Activated naive CD8-positive, alpha-beta T cell treated with anti-CD3 and anti-CD28 coated beads, Interleukin-2, amount 10 ng/mL, durations not matched to agents 7 days and 5 days (primary cell): ENCODE data around the gene XPO4. TPM values are rescaled to one million over a fixed set of nuclear protein-coding genes. Genes with fewer than 3 reads are reported as not detected.
"Not testable (repeated sequence)": the region's sequence is repeated elsewhere in the genome, so short reads cannot be mapped to it uniquely, and the experiment has no call there.

Experiments used
- ATAC-seq: fragments of 150-1000 bp; cut with Tn5 transposase; one replicate; pipeline ENCODE4 v1.10.0; 2021; ENCODE audit warnings: low read depth, moderate library complexity
- POLR2A ChIA-PET: fragments of 350-600 bp; sonication (Branson Sonifier 250); formaldehyde crosslinking; loops from one replicate; lab custom pipeline; 2021; ENCODE audit warnings: antibody characterized with exemption; lab: Charles Lee
- DNase-seq: peaks from one replicate; pipeline ENCODE4 v3.0.0; 2021
- H3K27ac Mint-ChIP-seq: one replicate; pipeline ENCODE4 v1.8.0; 2022; ENCODE audit warnings: mild to moderate bottlenecking, mixed read lengths
- H3K27me3 Mint-ChIP-seq: one replicate; pipeline ENCODE4 v1.8.0; 2022; ENCODE audit warnings: mild to moderate bottlenecking, moderate library complexity, mixed read lengths
- H3K36me3 Mint-ChIP-seq: one replicate; pipeline ENCODE4 v1.8.0; 2021; ENCODE audit warnings: mild to moderate bottlenecking, mixed read lengths
- H3K4me1 Mint-ChIP-seq: one replicate; pipeline ENCODE4 v1.8.0; 2021; ENCODE audit warnings: mixed read lengths
- H3K4me3 Mint-ChIP-seq: one replicate; pipeline ENCODE4 v1.8.0; 2022; ENCODE audit warnings: mild to moderate bottlenecking, moderate library complexity, mixed read lengths
- H3K9me3 Mint-ChIP-seq: one replicate; pipeline ENCODE4 v1.8.0; 2021; ENCODE audit warnings: mixed read lengths
- total RNA-seq, 2 experiments: library from RNA; stranded (reverse); gene quantifications; one replicate each; pipeline ENCODE4 v1.2.3, GENCODE V29; 2021

XPO4 gene
- total RNA-seq, 2 experiments from 2014 or later: 18.9 to 20.9 TPM

DNA sequence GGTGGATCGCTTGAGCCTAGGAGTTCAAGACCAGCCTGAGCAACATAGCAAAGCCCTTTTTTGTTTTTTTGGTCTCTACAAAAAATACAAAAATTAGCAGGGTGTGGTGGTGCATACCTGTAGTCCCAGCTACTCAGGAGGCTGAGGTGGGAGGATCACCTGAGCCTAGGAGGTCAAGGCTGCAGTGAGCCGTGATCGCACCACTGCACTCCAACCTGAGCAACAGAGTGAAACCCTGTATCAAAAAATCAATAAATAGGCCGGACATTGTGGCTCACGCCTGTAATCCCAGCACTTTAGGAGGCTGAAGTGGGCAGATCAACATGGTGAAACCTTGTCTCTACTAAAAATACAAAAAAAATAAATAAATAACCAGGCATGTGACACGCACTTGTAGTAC is 13.1 kb upstream of the XPO4 start:
- POLR2A ChIA-PET, H3K4me1 Mint-ChIP-seq, H3K4me3 Mint-ChIP-seq, H3K9me3 Mint-ChIP-seq, ATAC-seq, H3K36me3 Mint-ChIP-seq, H3K27me3 Mint-ChIP-seq, DNase-seq, H3K27ac Mint-ChIP-seq: not testable (repeated sequence)

GRCh38 chr13:20911037-20911436 is 8.5 kb upstream of the XPO4 start:
- H3K9me3 Mint-ChIP-seq: peaks cover 4% of the 10 kb centered on the region
- no peak overlapping the region for H3K4me3 Mint-ChIP-seq
- no peak for ATAC-seq
- POLR2A ChIA-PET: no interaction called here
- no peak for DNase-seq
- H3K27ac Mint-ChIP-seq: no peak overlapping the region
- H3K4me1 Mint-ChIP-seq: no peaks in the 10 kb centered on the region
- H3K36me3 Mint-ChIP-seq: no peaks in the 10 kb centered on the region
- peaks cover 6% of the 10 kb centered on the region for H3K27me3 Mint-ChIP-seq

GRCh38 chr13:20908714-20909497 is 6.4 kb upstream of the XPO4 start:
- Mint-ChIP-seq H3K27ac (no peak overlapping the region), H3K36me3 (no peaks in the 10 kb centered on the region), H3K9me3 (peaks cover 4% of the 10 kb centered on the region), H3K4me3 (no peak overlapping the region), H3K4me1 (no peaks in the 10 kb centered on the region), H3K27me3 (peaks cover 4% of the 10 kb centered on the region)
- POLR2A ChIA-PET: no interaction called here
- DNase-seq (no peak), ATAC-seq (no peak)

DNA sequence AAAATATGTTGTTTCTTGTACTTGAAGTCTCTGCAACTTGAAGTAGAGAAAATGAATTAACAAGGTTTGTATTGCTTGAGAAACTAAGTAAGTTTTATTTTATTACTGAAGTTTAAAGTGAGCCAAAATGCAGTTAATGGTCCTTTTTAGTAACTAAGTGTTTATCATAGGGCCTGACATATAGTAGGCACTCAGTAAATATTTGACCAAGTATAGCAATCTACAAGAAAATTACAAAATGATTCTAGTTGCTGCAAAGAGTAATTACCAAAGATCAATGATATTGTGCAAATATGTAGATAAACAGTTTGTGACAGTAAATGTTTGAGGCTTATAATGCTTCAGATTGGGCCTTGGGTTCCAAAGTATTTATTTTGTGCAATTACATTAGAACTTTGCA is 2.4 kb upstream of the XPO4 start:
- Mint-ChIP-seq H3K36me3 (peaks cover 3% of the 10 kb centered on the region), H3K27ac (no peak overlapping the region), H3K4me3 (no peak overlapping the region), H3K9me3 (no peaks in the 10 kb centered on the region), H3K27me3 (peaks cover 2% of the 10 kb centered on the region), H3K4me1 (peaks cover 15% of the 10 kb centered on the region)
- ATAC-seq: no peak
- no peak for DNase-seq
- POLR2A ChIA-PET: interaction anchor here (0.7 kb wide), 2 partner anchors 24 to 339 kb away, joined by 3 read pairs; no protein-coding TSS in a partner anchor

DNA sequence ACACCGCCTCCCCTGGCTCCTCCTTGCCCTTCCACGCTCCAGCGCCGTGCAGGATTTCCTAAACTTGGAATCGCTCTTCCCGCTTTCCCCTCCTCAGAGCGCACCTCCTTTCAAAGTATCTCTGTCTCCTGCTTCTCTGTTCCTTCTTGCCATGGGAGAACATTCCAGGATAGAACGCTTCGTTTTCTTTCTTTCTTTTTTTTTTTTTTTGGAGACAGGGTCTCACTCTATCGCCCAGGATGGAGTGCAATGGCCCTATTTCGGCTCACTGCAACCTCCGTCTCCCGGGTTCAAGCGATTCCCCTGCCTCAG is 574 bp upstream of the XPO4 start:
- POLR2A ChIA-PET: interaction anchor here (0.6 to 3.7 kb wide), 8 partner anchors 9 to 168 kb away, joined by 3 to 21 read pairs (median 5); partner anchors contain the start of gene EEF1AKMT1

GRCh38 chr13:20901668-20902437 is 693 bp downstream of the XPO4 start:
- DNase-seq: no peak
- peaks cover 17% of the 10 kb centered on the region for H3K4me1 Mint-ChIP-seq
- H3K4me3 Mint-ChIP-seq: peak overlapping the region; percentile 92
- no peaks in the 10 kb centered on the region for H3K27me3 Mint-ChIP-seq
- no peaks in the 10 kb centered on the region for H3K9me3 Mint-ChIP-seq
- ATAC-seq: peak; percentile 27
- H3K36me3 Mint-ChIP-seq: peaks cover 13% of the 10 kb centered on the region
- POLR2A ChIA-PET: interaction anchor here (1.2 to 3.7 kb wide), 8 partner anchors 8 to 130 kb away, joined by 3 to 21 read pairs (median 5); partner anchors contain the start of gene EEF1AKMT1
- peak overlapping the region; percentile 92 for H3K27ac Mint-ChIP-seq

More for the DNA sequence above, 574 bp upstream of the XPO4 start:
- DNase-seq (no peak), ATAC-seq (no peak)
- peaks cover 11% of the 10 kb centered on the region for H3K36me3 Mint-ChIP-seq
- peaks cover 17% of the 10 kb centered on the region for H3K4me1 Mint-ChIP-seq
- peaks cover 2% of the 10 kb centered on the region for H3K27me3 Mint-ChIP-seq
- H3K4me3 Mint-ChIP-seq: peak overlapping the region; percentile 96
- H3K27ac Mint-ChIP-seq: peak overlapping the region; percentile 98
- H3K9me3 Mint-ChIP-seq: no peaks in the 10 kb centered on the region

DNA sequence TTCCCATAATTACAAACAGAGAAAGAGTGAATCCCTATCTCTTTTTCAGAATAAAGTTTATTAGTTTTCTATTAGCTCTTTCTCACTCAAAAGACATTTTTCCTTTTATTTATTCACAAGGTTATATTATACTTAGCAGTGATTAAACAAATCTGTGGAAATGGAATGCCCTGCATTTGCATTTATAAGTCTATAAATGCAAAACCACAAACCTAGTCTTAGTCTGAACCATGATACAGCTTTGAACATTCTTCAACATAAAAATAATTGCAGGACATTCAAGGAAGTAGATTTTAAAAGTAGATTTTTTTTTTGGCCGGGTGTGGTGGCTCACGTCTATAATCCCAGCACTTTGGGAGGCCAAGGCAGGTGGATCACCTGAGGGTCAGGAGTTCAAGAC is 8.3 kb downstream of the XPO4 start:
- no peaks in the 10 kb centered on the region for H3K27me3 Mint-ChIP-seq
- H3K9me3 Mint-ChIP-seq: no peaks in the 10 kb centered on the region
- H3K4me3 Mint-ChIP-seq: no peak overlapping the region
- DNase-seq (no peak), ATAC-seq (no peak)
- POLR2A ChIA-PET: interaction anchor here (1.0 kb wide), 1 partner anchor 8 kb away, joined by 5 read pairs; the partner anchor contains the start of gene XPO4
- H3K27ac Mint-ChIP-seq: no peak overlapping the region
- H3K4me1 Mint-ChIP-seq: peaks cover 14% of the 10 kb centered on the region
- H3K36me3 Mint-ChIP-seq: peaks cover 9% of the 10 kb centered on the region

DNA sequence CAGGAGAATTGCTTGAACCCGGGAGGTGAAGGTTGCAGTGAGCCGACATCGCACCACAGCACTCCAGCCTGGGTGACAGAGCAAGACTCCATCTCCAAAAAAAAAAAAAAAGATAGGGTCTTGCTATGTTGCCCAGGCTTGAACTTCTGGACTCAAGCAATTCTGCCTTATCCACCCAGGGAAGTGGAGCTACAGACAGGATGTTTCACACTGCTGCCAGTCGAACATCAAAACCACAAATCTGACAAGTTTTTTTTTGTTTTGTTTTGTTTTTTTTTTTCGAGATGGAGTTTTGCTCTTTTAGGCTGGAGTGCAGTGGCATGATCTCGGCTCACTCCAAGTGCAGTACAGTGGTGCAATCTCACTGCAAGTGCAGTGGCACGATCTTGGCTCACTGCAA is 10.8 kb downstream of the XPO4 start:
- ATAC-seq (peak; percentile 73), DNase-seq (no peak)
- Mint-ChIP-seq H3K9me3 (no peaks in the 10 kb centered on the region), H3K27ac (peak overlapping the region; percentile 81), H3K4me3 (no peak overlapping the region), H3K4me1 (peaks cover 14% of the 10 kb centered on the region), H3K27me3 (no peaks in the 10 kb centered on the region), H3K36me3 (peaks cover 13% of the 10 kb centered on the region)
- POLR2A ChIA-PET: interaction anchor here (0.7 to 2.0 kb wide), 3 partner anchors 9 to 775 kb away, joined by 3 to 21 read pairs (median 4); partner anchors contain the start of gene XPO4

DNA sequence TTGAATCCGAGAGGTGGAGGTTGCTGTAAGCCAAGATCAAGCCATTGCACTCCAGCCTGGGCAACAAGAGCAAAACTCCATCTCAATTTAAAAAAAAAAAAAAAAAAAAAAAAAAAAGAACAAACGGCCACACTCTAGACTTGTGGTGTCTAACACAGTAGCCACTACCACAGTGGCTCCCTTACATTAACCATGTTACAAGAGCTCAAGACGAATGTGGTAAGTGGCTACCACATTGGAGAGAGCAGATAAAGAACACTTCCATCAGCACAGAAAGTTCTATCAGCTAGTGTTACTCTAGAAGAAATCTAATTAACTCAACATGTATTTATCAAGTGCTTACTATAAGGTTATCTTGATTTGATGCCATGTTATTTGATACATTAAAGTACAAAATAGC is 11.5 kb downstream of the XPO4 start:
- Mint-ChIP-seq H3K4me3 (no peak overlapping the region), H3K27ac (no peak overlapping the region), H3K36me3 (peaks cover 15% of the 10 kb centered on the region), H3K27me3 (no peaks in the 10 kb centered on the region), H3K9me3 (no peaks in the 10 kb centered on the region), H3K4me1 (peaks cover 15% of the 10 kb centered on the region)
- POLR2A ChIA-PET: interaction anchor here (0.7 to 2.0 kb wide), 3 partner anchors 8 to 57 kb away, joined by 3 to 21 read pairs (median 3); partner anchors contain the start of gene XPO4
- DNase-seq (no peak), ATAC-seq (no peak)

GRCh38 chr13:20890540-20890939 is 12.0 kb downstream of the XPO4 start:
- POLR2A ChIA-PET: interaction anchor here (0.7 to 2.0 kb wide), 2 partner anchors 11 to 57 kb away, joined by 3 to 21 read pairs; partner anchors contain the start of gene XPO4
- not testable (repeated sequence) for H3K27ac Mint-ChIP-seq, H3K4me3 Mint-ChIP-seq, ATAC-seq, H3K27me3 Mint-ChIP-seq, DNase-seq, H3K9me3 Mint-ChIP-seq
- H3K4me1 Mint-ChIP-seq: peaks cover 15% of the 10 kb centered on the region
- peaks cover 15% of the 10 kb centered on the region for H3K36me3 Mint-ChIP-seq

- Mint-ChIP-seq H3K4me1 (peaks cover 10% of the 10 kb centered on the region), H3K9me3 (peaks cover 3% of the 10 kb centered on the region), H3K27ac (no peak overlapping the region), H3K27me3 (no peaks in the 10 kb centered on the region), H3K36me3 (peaks cover 28% of the 10 kb centered on the region), H3K4me3 (no peak overlapping the region)
- DNase-seq (no peak), ATAC-seq (no peak)
- POLR2A ChIA-PET: interaction anchor here (1.2 kb wide), 1 partner anchor 9 kb away, joined by 3 read pairs; no protein-coding TSS in a partner anchor
Measured at GRCh38 chr13:20882206-20882605, 20.3 kb downstream of the XPO4 start.

DNA sequence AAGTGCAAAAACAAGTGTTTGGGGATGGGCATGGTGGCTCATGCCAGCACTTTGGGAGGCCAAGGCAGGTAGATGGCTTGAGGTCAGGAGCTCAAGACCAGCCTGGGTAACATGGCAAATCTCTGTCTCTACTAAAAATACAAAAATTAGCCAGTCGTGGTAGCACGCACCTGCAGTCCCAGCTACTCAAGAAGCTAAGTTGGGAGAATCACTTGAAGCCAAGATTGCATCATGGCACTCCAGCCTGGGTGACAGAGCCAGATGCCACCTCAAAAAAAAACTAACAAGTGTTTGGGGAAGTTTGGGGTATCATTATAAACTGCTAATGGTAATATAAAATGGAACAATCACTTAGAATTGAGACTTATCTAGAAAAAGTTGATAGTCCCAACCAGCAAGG is 24.6 kb downstream of the XPO4 start:
- Mint-ChIP-seq H3K9me3 (peaks cover 7% of the 10 kb centered on the region), H3K27me3 (no peaks in the 10 kb centered on the region), H3K36me3 (peaks cover 21% of the 10 kb centered on the region), H3K27ac (no peak overlapping the region), H3K4me3 (no peak overlapping the region), H3K4me1 (peaks cover 12% of the 10 kb centered on the region)
- ATAC-seq (no peak), DNase-seq (no peak)
- POLR2A ChIA-PET: interaction anchor here (0.8 kb wide), 1 partner anchor 17 kb away, joined by 4 read pairs; no protein-coding TSS in a partner anchor

- peaks cover 19% of the 10 kb centered on the region for H3K36me3 Mint-ChIP-seq
- H3K27ac Mint-ChIP-seq, H3K4me3 Mint-ChIP-seq, ATAC-seq, H3K27me3 Mint-ChIP-seq, H3K9me3 Mint-ChIP-seq, DNase-seq, POLR2A ChIA-PET: not testable (repeated sequence)
- H3K4me1 Mint-ChIP-seq: peaks cover 15% of the 10 kb centered on the region
Measured at GRCh38 chr13:20876802-20877201, 25.7 kb downstream of the XPO4 start.
